Parathyroid adenoma (tissue), 2 donors: ENCODE results near the gene ARHGAP26.
A peak's percentile ranks its signal among the peaks of the same experiment; 100 is the strongest.

Source experiments
- H2AFZ ChIP-seq: fragments of 300-600 bp; sonication (generic); one replicate; pipeline ENCODE4 v1.7.0; 2017; ENCODE audit warnings: antibody characterized with exemption, mild to moderate bottlenecking
- H3K27ac ChIP-seq: fragments of 300-600 bp; sonication (generic); one replicate; pipeline ENCODE4 v1.7.0; 2017
- H3K27me3 ChIP-seq: fragments of 300-600 bp; sonication (generic); one replicate; pipeline ENCODE4 v1.7.0; 2017; ENCODE audit warnings: low read length; ENCODE audit not compliant: control insufficient read depth, insufficient read depth
- H3K36me3 ChIP-seq: fragments of 300-600 bp; sonication (generic); one replicate; pipeline ENCODE4 v1.7.0; 2017; ENCODE audit warnings: low read length; ENCODE audit not compliant: control insufficient read depth, insufficient read depth
- H3K4me1 ChIP-seq: fragments of 300-600 bp; sonication (generic); one replicate; pipeline ENCODE4 v1.7.0; 2017; ENCODE audit warnings: control low read depth
- H3K4me2 ChIP-seq: fragments of 300-600 bp; sonication (generic); one replicate; pipeline ENCODE4 v1.7.0; 2017; ENCODE audit warnings: low read length
- H3K4me3 ChIP-seq: fragments of 300-600 bp; sonication (generic); one replicate; pipeline ENCODE4 v1.7.0; 2017; ENCODE audit warnings: low read depth, low read length
- H3K79me2 ChIP-seq: fragments of 300-600 bp; sonication (generic); one replicate; pipeline ENCODE4 v1.7.0; 2017; ENCODE audit warnings: control low read depth
- H3K9ac ChIP-seq: fragments of 300-600 bp; sonication (generic); one replicate; pipeline ENCODE4 v1.7.0; 2017; ENCODE audit warnings: mild to moderate bottlenecking
- H3K9me3 ChIP-seq: fragments of 300-600 bp; sonication (generic); one replicate; pipeline ENCODE4 v1.7.0; 2017; ENCODE audit warnings: low read length; ENCODE audit not compliant: control insufficient read depth
- CTCF ChIP-seq: fragments of 300-600 bp; sonication (generic); IDR thresholded peaks from one replicate; pipeline ENCODE4 v1.7.0; 2017; ENCODE audit warnings: antibody characterized with exemption, mild to moderate bottlenecking
- donor health status: primary hyperparathyroidism.

The ARHGAP26 gene

GRCh38 chr5:143019157-143019556 is 249.0 kb downstream of the ARHGAP26 start:
- no peak for TF ChIP-seq CTCF
- Histone ChIP-seq H3K27me3 (no peaks in the 10 kb centered on the region), H3K9ac (no peak overlapping the region), H3K79me2 (no peaks in the 10 kb centered on the region), H3K36me3 (no peaks in the 10 kb centered on the region), H3K4me3 (no peak overlapping the region), H2AFZ (no peak overlapping the region), H3K4me2 (no peak overlapping the region), H3K4me1 (no peaks in the 10 kb centered on the region), H3K9me3 (no peaks in the 10 kb centered on the region), H3K27ac (no peak overlapping the region)

DNA sequence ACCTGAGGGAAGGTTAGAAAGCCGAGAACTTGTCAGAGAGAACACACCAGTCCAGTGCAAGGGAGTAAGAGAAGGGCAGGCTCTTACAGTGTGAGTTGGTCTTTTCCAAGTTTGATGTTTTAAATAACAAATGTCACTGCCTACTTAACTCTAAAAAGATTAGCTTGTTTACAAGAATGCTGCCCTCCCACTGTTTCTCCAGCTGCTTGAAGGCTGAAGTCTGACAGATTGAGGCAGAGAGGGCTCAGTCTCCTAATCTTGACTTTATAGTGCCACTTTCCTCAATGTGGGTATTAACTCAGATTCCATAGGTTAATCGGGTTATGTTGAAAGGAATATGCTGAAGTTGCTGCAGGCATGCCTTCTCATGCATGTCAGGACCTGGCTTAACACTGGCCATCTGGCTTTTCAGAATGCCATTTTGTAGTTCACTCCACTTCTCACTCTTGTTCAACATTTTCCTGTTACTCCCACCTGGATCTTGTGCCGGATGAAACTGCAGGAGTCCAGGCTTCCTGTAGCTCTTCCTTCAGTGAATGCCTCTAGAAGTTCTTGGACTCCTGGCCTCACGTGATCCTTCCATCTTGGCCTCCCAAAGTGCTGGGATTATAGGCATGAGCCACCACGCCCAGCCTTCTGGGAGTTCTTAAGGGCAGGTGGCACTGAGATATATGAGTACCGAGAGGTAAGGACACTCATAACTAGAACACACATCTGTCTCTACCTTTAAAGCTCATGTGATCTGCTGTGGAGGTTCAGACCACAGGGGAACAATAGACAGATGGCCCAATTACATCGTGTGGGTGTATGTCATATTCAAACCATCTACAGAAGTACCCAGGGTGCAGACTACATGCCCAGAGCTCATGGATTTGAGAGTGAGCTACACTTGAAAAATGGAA is 249.7 kb downstream of the ARHGAP26 start:
- H2AFZ ChIP-seq = no peak overlapping the region
- H3K36me3 ChIP-seq = no peaks in the 10 kb centered on the region
- H3K27me3 ChIP-seq = no peaks in the 10 kb centered on the region
- no peak overlapping the region for H3K27ac ChIP-seq
- no peak for TF ChIP-seq CTCF
- H3K4me1 ChIP-seq = no peaks in the 10 kb centered on the region
- no peak overlapping the region for H3K4me3 ChIP-seq
- H3K79me2 ChIP-seq = no peaks in the 10 kb centered on the region
- no peaks in the 10 kb centered on the region for H3K9me3 ChIP-seq
- H3K4me2 ChIP-seq = no peak overlapping the region
- no peak overlapping the region for H3K9ac ChIP-seq

GRCh38 chr5:143021595-143021994 is 251.4 kb downstream of the ARHGAP26 start:
- H3K9ac ChIP-seq = no peak overlapping the region
- H3K27me3 ChIP-seq = no peaks in the 10 kb centered on the region
- H3K79me2 ChIP-seq = no peaks in the 10 kb centered on the region
- no peaks in the 10 kb centered on the region for H3K4me1 ChIP-seq
- H3K27ac ChIP-seq = no peak overlapping the region
- no peak overlapping the region for H3K4me3 ChIP-seq
- no peak overlapping the region for H2AFZ ChIP-seq
- TF ChIP-seq CTCF = no peak
- H3K4me2 ChIP-seq = no peak overlapping the region
- H3K36me3 ChIP-seq = no peaks in the 10 kb centered on the region
- no peaks in the 10 kb centered on the region for H3K9me3 ChIP-seq

DNA sequence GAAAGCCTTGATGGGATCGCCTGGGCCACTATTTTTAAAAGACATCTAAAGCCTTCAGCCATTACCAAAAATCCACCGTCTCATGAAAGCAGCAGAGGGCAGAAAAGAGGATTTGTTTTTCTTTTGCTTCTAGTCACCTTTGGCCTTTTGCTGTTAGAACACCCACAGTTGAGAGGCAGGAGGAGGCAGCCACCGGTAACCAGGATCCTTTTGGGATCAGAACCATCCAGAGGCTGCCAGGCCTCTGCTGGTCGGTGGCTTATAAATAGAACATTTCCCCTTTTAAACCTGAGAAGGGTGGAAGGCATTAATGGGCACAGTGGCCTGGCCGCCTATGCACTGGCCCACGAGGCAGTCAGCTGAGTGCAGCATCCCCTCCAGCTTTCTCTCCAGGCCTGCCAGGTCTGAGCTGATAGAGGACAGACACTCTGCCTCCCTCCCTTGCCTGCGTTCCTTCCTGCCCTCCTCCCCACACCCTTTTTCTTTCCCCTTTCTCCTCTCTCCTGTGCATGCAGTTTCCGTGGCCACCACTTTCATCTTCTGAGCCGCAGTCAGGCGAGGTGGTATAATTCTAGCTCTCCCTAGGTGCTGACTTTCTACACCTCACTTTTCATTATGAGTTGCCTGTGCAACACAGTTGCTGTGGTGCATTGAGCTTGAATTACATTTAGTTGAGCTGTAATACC is 253.4 kb downstream of the ARHGAP26 start:
- H2AFZ ChIP-seq = peak overlapping the region; percentile 48
- H3K36me3 ChIP-seq = no peaks in the 10 kb centered on the region
- H3K9me3 ChIP-seq = no peaks in the 10 kb centered on the region
- H3K27me3 ChIP-seq = no peaks in the 10 kb centered on the region
- H3K4me1 ChIP-seq = no peaks in the 10 kb centered on the region
- no peak for TF ChIP-seq CTCF
- H3K27ac ChIP-seq = no peak overlapping the region
- H3K4me3 ChIP-seq = no peak overlapping the region
- no peak overlapping the region for H3K4me2 ChIP-seq
- H3K9ac ChIP-seq = no peak overlapping the region
- no peaks in the 10 kb centered on the region for H3K79me2 ChIP-seq
